Testis (tissue), 2 donors: ENCODE results near the gene TAB2.

Source experiments
- CTCF ChIP-seq, 3 experiments: fragments of 450-650 bp in 2 of 3; fragments of 200-600 bp in 1 of 3; sonication (generic) in 1 of 3; IDR thresholded peaks; one replicate each; pipeline ENCODE4 v1.5.1; 2016 to 2019; ENCODE audit warnings: antibody characterized with exemption in 3 of 3, mild to moderate bottlenecking in 2 of 3, moderate library complexity in 1 of 3
- POLR2A ChIP-seq: fragments of 450-650 bp; IDR thresholded peaks from one replicate; pipeline ENCODE4 v1.6.1; 2017; ENCODE audit warnings: antibody characterized with exemption, mild to moderate bottlenecking, moderate library complexity

- TF ChIP-seq CTCF (IDR thresholded peaks at IDR 0.05) (no peak), POLR2A (no peak)
Measured at GRCh38 chr6:149368065-149368464, 50.6 kb downstream of the TAB2 start.
